Vagina (tissue), 2 donors: Measurements from ENCODE around the gene KCNG1.

Experiments
- CTCF ChIP-seq, 3 experiments: fragments of 450-650 bp in 2 of 3; fragments of 200-600 bp in 1 of 3; sonication (generic) in 1 of 3; IDR thresholded peaks; one replicate each; pipeline ENCODE4 v1.5.1; 2017 to 2019; ENCODE audit warnings: antibody characterized with exemption in 3 of 3, mild to moderate bottlenecking in 2 of 3, moderate library complexity in 2 of 3
- POLR2A ChIP-seq, 2 donors: fragments of 450-650 bp; IDR thresholded peaks; one replicate each; pipeline ENCODE4 v1.6.1; 2017; ENCODE audit warnings: antibody characterized with exemption in 2 of 2, mild to moderate bottlenecking in 2 of 2, moderate library complexity in 2 of 2
- POLR2AphosphoS5 ChIP-seq, 2 donors: sonication (generic); formaldehyde crosslinking; IDR thresholded peaks; one replicate each; pipeline ENCODE4 v1.9.0; 2017; ENCODE audit warnings: antibody characterized with exemption in 2 of 2, mild to moderate bottlenecking in 2 of 2, low read depth in 1 of 2; ENCODE audit not compliant: insufficient read depth in 1 of 2

- no peak for TF ChIP-seq POLR2A (IDR thresholded peaks at IDR 0.05)
- no peak for TF ChIP-seq CTCF (IDR thresholded peaks at IDR 0.05)
- TF ChIP-seq POLR2AphosphoS5 (IDR thresholded peaks at IDR 0.05; ENCODE audit: insufficient read depth in 1 of 2, low read depth in 1 of 2): no peak
These were observed 7.3 kb upstream of the KCNG1 start for GRCh38 chr20:51029963-51030920.
